ENCODE measurements around the gene BLOC1S5.

The BLOC1S5 gene

DNA sequence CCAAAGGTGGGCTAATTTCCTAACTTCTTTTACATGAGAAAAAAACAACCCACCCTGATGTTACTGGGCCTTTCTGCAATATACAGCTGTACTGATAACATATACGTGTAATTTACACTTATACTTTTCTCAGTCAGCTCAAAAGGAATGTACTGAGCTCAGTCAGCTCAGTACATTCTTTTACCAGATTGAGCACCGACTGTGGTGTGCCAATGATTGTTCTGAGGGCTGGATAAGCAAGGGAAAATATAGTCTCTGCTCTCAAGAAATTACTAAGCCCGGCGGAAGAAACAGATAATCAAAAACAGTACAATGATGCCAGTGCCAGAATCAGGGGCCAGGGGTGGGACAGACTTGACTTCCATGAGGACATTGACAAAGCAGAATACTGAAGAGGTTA, 10.0 kb upstream of the BLOC1S5 start:
- DNase-seq (ENCODE audit: low read depth): no peak
- TF ChIP-seq, protein P1, sequence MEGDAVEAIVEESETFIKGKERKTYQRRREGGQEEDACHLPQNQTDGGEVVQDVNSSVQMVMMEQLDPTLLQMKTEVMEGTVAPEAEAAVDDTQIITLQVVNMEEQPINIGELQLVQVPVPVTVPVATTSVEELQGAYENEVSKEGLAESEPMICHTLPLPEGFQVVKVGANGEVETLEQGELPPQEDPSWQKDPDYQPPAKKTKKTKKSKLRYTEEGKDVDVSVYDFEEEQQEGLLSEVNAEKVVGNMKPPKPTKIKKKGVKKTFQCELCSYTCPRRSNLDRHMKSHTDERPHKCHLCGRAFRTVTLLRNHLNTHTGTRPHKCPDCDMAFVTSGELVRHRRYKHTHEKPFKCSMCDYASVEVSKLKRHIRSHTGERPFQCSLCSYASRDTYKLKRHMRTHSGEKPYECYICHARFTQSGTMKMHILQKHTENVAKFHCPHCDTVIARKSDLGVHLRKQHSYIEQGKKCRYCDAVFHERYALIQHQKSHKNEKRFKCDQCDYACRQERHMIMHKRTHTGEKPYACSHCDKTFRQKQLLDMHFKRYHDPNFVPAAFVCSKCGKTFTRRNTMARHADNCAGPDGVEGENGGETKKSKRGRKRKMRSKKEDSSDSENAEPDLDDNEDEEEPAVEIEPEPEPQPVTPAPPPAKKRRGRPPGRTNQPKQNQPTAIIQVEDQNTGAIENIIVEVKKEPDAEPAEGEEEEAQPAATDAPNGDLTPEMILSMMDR (IDR thresholded peaks at IDR 0.05; ENCODE audit: low read depth, low read length, missing control alignments): no peak
- H3K4me3 ChIP-seq (ENCODE audit: low read depth, low read length): no peak overlapping the region
- in situ Hi-C loops (cut with HindIII; ENCODE audit: low sequenced_read_pairs): no loop called here

DNA sequence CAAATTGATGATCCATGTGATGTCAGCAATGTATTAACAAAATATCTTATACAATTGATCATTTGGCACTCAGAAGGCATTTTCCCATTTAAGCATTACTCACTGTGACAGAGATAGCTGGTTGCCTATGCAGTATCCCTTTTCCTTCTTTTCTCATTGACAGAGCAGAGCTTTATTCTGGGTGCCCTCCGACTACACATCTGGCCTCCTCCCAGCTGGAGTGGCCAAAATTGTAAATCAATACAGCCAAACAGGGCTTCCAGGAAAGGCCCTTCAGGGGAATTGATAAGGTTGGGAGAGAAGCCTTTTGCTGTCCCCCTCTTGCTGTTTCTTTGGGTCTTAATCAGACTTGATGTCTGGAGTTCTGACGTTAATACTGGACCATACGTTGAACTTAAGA, 9.6 kb upstream of the BLOC1S5 start:
- in situ Hi-C loops (cut with HindIII; ENCODE audit: low sequenced_read_pairs): no loop called here

GRCh38 chr6:8070718-8071117, 6.5 kb upstream of the BLOC1S5 start:
- H3K4me3 ChIP-seq (ENCODE audit: low read depth, low read length): no peak overlapping the region
- DNase-seq (ENCODE audit: low read depth): no peak
- in situ Hi-C loops (cut with HindIII; ENCODE audit: low sequenced_read_pairs): no loop called here
- TF ChIP-seq, protein P1 (IDR thresholded peaks at IDR 0.05; ENCODE audit: low read depth, low read length, missing control alignments): no peak

More for the DNA sequence above, 9.6 kb upstream of the BLOC1S5 start:
- H3K4me3 ChIP-seq (ENCODE audit: low read depth, low read length): no peak overlapping the region
- TF ChIP-seq, protein P1 (IDR thresholded peaks at IDR 0.05; ENCODE audit: low read depth, low read length, missing control alignments): no peak
- no peak for DNase-seq (ENCODE audit: low read depth)

DNA sequence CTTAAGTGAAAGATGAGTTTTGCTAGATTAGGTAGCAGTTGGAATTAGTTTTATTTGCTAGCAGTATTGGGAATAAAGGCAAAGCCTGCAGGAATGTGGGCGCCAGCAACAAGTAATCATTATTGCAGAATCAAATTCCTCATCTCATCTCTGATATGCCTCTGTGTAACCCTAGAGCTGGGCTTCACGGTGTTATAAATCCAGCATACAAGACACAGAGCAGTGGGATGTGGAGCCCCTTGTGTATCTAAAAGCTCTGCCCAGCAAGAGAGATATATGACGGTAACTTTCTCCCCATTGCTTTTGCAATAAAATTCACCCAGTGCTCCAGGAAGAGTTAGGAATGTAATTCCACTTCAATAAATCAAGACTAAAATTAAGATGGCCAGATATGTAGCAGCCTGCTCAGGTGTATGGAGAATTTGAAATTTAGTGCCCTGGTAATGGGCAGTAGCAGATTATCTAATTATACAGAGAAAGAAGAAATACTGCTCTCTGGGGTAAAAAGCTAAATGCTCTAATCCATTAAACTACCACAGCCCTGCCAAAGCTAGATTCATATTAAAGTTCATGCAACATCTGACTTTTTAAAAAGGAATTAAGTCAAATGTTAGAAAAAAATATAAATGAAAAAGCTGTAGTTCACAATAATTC, 5.6 kb upstream of the BLOC1S5 start:
- TF ChIP-seq, protein P1 (IDR thresholded peaks at IDR 0.05; ENCODE audit: low read depth, low read length, missing control alignments): no peak
- no peak overlapping the region for H3K4me3 ChIP-seq (ENCODE audit: low read depth, low read length)
- in situ Hi-C loops (cut with HindIII; ENCODE audit: low sequenced_read_pairs): loop anchor here (5.0 kb wide), 2 partner anchors 57 to 103 kb away; no protein-coding TSS in a partner anchor
- no peak for DNase-seq (ENCODE audit: low read depth)

DNA sequence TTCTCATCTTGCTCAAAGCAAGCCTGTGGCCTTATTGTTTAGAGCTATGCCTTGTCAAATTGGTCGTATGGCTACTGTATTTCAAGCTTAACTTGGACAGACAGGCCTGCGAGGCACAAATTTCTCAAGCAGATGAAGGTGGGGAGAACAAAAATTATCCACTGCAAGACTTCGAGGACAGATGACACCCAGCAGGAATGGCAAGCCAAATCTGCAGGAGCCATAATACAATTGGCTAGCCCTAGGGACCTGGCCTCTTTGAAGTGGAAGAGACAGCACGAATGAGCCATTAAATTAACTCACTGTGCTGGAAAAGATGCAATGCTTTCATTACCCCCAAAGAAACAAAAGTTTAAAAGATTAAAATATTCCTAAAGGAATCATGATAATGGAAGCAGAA, 5.0 kb upstream of the BLOC1S5 start:
- TF ChIP-seq, protein P1 (IDR thresholded peaks at IDR 0.05; ENCODE audit: low read depth, low read length, missing control alignments): no peak
- H3K4me3 ChIP-seq (ENCODE audit: low read depth, low read length): no peak overlapping the region
- no peak for DNase-seq (ENCODE audit: low read depth)
- in situ Hi-C loops (cut with HindIII; ENCODE audit: low sequenced_read_pairs): loop anchor here (5.0 kb wide), 2 partner anchors 57 to 103 kb away; no protein-coding TSS in a partner anchor

DNA sequence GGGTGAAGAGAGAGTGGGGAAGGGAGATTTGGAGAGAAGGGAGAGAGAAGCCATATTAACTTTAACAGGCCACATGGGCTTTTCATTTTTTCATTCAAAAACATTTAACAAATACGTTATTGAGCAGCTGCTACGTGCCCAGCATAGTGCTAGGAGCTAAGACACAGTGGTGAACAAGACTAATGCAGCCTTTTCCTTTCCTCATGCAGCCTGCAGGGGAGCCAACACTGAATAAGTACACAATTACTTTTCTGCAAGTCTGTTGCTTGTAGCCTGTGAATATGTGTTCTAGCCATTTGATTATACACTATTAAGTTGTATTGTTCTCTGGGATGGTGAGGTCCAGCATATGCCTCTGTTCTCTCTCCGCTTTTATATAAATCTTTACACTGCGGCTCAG, 1.9 kb upstream of the BLOC1S5 start:
- in situ Hi-C loops (cut with HindIII; ENCODE audit: low sequenced_read_pairs): loop anchor here (5.0 kb wide), 2 partner anchors 54 to 106 kb away; no protein-coding TSS in a partner anchor

More for the DNA sequence above, 1.9 kb upstream of the BLOC1S5 start:
- no peak overlapping the region for H3K4me3 ChIP-seq (ENCODE audit: low read depth, low read length)
- TF ChIP-seq, protein P1 (IDR thresholded peaks at IDR 0.05; ENCODE audit: low read depth, low read length, missing control alignments): no peak
- DNase-seq (ENCODE audit: low read depth): no peak

Data from astrocyte of the cerebellum (primary cell).